ENCODE measurements around the gene PROSER2.

PROSER2 gene

GRCh38 chr10:11919271-11919670 lies 96.1 kb downstream of the PROSER2 start:
- Histone ChIP-seq H4K20me1 (ENCODE audit: insufficient read depth) (no peaks in the 10 kb centered on the region), H3K4me1 (ENCODE audit: low read depth, poor library complexity, severe bottlenecking) (no peaks in the 10 kb centered on the region), H3K9ac (no peak overlapping the region), H3K27me3 (ENCODE audit: insufficient read depth, low read depth) (no peaks in the 10 kb centered on the region), H3K36me3 (ENCODE audit: insufficient read depth) (no peaks in the 10 kb centered on the region; the same call in 1 of the 2 replicates), H3K79me2 (ENCODE audit: insufficient read depth, low read depth) (no peaks in the 10 kb centered on the region), H3K4me2 (no peak overlapping the region), H3K27ac (no peak overlapping the region), H2AFZ (ENCODE audit: low read depth) (no peak overlapping the region), H3K4me3 (IDR thresholded peaks at IDR 0.05; ENCODE audit: insufficient read depth, low read depth, low read length) (no peak overlapping the region)
- TF ChIP-seq CTCF (conservative IDR thresholded peaks at IDR 0.05; ENCODE audit: low read depth, low read length), result no peak

All from KMS-11 (cell line).